Measurements from ENCODE around the gene HEY2.

GRCh38 chr6:125749865-125750691 is 646 bp downstream of the HEY2 start:
- no peak for TF ChIP-seq CTCF (IDR thresholded peaks at IDR 0.05)
- no peak for TF ChIP-seq POLR2AphosphoS5 (IDR thresholded peaks at IDR 0.05)
